HG03139 (cell line): ENCODE data around the gene PAQR4.

ENCODE experiments used
- ATAC-seq: cut with Tn5 transposase; IDR thresholded peaks from one replicate; pipeline ENCODE4 v1.9.1; 2021; ENCODE audit not compliant: unreplicated experiment

The PAQR4 gene

GRCh38 chr16:2977440-2977839 lies 8.3 kb downstream of the PAQR4 start:
- ATAC-seq = no peak

DNA sequence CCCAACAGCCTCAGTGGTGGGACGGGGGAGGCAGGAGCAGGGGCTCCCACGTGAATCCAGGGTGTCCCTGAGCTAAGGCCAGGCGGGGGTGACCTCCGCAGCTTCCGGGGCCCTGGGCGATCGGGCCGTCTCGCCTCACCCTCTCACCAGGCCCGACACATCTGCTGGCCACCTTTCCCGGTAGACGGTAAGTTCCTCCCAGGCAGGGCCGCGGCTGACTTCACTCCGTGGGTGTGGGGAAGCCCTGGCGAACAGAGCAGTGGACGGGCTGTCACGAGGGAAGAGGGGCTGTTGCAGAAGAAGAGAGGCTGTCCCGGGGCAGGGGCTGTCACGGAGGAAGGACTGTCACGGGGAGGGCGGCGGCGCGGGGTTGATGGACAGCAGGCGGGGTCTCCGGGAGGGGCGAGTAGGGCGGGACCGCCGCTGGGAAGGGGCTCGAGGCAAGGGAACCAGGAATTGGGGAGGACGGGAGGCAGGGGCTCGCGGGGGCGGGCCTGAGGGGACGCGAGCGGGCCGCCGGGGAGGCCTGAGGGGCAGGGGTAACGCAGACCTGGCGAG lies 10.6 kb downstream of the PAQR4 start:
- no peak for ATAC-seq

GRCh38 chr16:2980227-2981176 lies 11.4 kb downstream of the PAQR4 start, which contains the start of gene PKMYT1:
PKMYT1 (minus strand) TSS chr16:2980446; CDS start chr16:2979657, 789 bp downstream.
- ATAC-seq = peak; percentile 66

- no peak for ATAC-seq
These were observed 12.2 kb downstream of the PAQR4 start for GRCh38 chr16:2981177-2981898.

DNA sequence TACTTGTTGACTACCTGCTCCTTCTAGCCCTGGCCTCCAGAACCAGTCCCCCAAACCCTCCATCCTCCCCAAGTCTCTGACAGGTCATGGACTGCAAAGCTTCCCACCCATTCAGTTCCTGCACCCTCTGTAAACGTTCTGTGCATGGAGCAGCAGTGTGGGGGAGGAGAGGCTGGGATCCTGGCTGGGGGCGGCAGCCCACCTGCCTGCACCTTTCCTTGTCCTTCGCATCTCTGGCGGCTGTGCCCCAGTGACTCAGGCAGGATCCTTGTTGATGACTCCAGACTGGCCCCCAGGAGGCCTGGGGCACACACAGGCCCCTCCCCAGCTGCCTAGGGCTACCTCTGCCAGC lies 12.7 kb downstream of the PAQR4 start:
- no peak for ATAC-seq

DNA sequence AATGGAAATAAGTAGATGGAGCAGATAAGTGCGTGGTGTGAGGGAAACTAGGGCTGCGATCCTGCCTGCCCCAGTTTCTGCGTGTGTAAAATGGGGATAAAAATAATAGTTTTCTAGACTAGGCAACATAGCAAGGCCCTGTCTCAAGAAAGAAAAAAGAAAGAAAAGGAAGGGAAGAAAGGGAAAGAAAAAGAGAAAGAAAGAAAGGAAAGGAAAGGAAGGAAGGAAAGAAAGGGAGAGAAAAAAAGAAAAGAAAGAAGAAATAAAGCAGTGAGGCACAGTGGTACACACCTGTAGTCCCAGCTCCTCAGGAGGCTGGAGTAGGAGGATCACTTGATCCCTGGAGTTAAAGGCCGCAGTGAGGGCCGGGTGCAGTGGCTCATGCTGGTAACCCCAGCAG lies 13.3 kb downstream of the PAQR4 start:
- no peak for ATAC-seq

DNA sequence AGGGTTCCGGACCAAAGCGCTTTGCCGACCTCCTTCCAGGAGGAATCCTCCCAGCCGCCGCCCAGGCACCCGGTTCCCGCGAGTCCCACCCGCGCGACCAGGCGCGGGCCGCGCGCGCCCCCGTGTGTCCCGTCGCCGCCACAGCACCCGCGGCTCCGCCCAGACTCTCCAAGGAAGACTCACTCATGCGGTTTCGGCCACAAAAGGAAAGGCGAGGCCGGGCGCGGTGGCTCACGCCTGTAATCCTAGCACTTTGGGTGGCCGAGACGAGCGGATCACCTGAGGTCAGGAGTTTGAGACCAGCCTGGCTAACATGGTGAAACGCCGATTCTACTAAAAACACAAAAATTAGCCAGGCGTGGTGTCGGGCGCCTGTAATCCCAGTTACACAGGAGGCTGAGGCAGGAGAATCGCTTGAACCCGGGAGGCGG lies 14.6 kb downstream of the PAQR4 start:
- ATAC-seq = no peak

DNA sequence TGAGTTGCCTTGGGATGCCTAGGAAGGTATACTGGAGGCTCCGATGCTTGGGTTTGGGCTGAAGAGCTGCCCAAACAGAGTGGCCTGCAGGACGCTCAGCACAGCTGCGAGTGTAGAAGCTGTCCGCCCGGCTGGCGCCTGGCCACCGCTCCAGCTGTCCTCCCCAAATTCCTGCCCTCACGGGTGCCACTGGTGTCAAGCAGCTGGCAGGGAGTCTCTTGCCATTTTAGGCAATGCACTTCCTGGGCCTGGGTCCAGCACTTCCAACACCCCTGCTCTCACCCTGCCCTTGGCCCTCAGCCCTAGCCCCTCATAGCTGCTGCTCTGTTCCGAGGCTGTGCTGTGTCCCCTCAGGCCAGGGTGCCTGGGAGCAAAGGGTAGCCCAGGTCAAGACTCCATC lies 16.3 kb downstream of the PAQR4 start:
- no peak for ATAC-seq

GRCh38 chr16:2985893-2986355 lies 16.8 kb downstream of the PAQR4 start:
- ATAC-seq = no peak

DNA sequence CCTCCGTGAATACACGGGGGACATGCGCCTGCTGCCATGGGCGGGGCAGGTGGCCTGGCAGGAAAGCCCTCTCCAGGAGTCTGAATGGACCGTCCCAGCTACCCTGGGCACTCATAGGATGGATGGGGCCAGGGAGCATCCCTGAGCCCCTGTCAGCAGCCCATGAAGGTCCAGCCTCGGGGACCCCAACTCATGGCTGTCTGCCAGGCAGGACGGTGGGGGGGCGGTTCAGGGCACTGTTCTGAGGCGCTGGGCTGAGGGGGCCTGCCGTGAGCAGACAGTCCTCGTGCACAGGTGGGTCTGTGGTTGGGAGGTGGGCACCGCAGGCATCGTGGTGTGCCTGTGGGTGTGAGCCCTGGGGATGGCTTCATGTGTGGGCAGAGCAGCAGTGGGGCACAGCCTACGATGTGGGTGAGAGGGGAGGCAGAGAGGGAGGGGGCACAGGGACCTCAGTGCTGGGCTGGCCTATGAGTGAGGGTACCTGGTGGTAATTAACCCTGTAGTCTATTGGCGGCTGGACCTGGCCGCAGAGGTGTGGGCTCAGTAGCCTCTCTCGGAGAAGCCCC lies 17.6 kb downstream of the PAQR4 start:
- no peak for ATAC-seq

DNA sequence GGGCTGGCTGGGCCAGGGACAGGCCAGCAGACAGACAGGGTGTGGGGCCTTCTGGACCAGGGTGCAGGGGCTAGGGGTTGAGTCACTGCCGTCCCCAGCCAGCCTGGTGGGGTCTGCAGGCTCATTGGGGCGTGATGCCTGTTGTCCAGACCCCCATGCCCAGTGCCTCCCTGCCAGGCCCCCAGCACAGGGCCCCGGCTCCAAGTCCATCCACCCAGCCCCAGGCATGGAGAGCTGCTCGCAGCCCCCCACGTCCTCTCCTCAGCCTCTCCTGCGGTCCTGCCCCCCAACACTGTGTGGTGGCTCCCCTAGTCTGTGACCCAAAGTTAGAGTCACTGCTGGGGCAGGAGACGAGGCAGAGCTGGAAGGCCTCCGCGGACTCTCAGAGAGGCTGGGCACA lies 18.1 kb downstream of the PAQR4 start:
- ATAC-seq = no peak

DNA sequence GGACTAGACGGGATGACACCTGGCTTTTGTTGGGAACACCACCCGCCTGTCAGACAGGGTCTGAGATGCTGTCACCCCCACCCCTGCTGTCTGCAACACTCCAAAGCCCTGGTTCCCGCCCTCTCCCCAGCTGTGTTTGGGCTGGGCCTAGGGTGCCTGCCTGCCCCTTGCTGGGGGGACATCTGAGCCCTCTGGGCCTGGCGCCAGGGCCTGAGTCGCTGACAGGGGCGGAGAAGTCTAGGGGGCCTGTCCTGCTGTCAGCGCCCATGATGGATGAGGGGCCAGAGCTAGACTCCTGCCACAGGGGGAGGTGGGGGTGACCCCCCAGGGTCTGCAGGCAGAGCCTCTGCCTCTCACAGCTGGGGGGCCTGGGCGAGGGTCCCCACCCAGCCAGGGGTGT lies 18.7 kb downstream of the PAQR4 start:
- no peak for ATAC-seq

DNA sequence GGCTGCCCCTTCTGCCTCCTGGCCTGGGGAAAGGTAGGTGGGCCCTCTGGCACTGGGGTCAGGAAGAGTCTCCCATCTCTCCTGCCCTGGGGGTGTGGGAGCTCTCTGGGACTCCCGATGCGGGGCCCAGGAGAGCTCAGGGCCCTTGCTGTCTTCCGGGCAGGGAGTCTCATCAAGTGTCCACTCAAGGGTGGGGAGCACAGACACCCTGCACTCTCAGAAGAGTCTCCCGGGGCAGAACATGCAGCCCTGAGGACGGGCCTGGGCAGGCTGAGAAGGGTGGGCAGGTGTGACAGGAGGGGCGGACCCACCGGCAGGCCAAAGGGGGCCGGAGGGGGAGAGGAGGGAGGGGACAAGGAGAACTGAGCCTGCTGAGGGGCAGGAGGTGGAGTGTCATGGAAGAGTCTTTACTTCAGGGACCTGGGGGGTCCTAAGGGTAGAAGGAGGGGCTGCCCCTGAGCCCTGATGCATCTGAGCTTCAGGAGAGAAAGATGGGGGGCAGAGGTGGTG lies 19.5 kb downstream of the PAQR4 start:
- no peak for ATAC-seq

GRCh38 chr16:2990891-2991290 lies 21.7 kb downstream of the PAQR4 start:
- ATAC-seq = no peak

- no peak for ATAC-seq
These were observed 22.6 kb downstream of the PAQR4 start for GRCh38 chr16:2991566-2992261.

- no peak for ATAC-seq
These were observed 23.4 kb downstream of the PAQR4 start for GRCh38 chr16:2992383-2993081.

GRCh38 chr16:2996298-2996697 lies 27.1 kb downstream of the PAQR4 start:
- no peak for ATAC-seq

- ATAC-seq = no peak
These were observed 30.8 kb downstream of the PAQR4 start for GRCh38 chr16:2999929-3000328.

DNA sequence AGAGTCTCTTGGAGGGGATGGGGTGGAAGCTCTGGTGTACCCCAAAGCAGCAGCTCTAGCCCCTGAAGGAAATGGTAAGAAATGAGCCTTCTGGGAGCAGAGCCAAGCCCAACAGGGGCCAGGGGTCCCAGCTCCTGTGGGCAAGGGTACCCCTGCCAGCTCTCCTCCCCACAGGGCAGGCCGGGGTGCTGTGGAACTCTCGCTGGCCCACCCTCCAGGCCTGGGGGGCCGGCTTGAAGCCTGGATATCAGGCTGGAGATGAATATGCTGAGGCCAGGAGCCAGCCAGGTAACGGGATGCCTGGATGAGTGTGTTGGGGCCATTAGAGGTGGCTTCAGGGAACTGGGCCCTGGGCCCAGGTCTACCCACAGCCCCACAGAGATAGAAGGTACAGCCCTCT lies 31.4 kb downstream of the PAQR4 start:
- ATAC-seq = no peak

GRCh38 chr16:3001316-3001715 lies 32.2 kb downstream of the PAQR4 start:
- no peak for ATAC-seq
